ENCODE results near the gene MYBPC2. TPM values are rescaled to one million over a fixed set of nuclear protein-coding genes. Genes with fewer than 3 reads are reported as not detected.
"Not testable (repeated sequence)": the region's sequence is repeated elsewhere in the genome, so short reads cannot be mapped to it uniquely, and the experiment has no call there.

The MYBPC2 gene
- total RNA-seq, 2 donors from 2014 or later = not detected

GRCh38 chr19:50422397-50423278 lies 10.1 kb upstream of the MYBPC2 start:
- intact Hi-C loops (cut with DNase I) = no loop called here
- DNase-seq (no peak), ATAC-seq (no peak)

- DNase-seq = no peak
- intact Hi-C loops (cut with DNase I) = no loop called here
- ATAC-seq = no peak
Measured at GRCh38 chr19:50423279-50424113, 9.2 kb upstream of the MYBPC2 start.

GRCh38 chr19:50425581-50425980 lies 7.1 kb upstream of the MYBPC2 start:
- intact Hi-C loops (cut with DNase I) = no loop called here
- ATAC-seq (no peak), DNase-seq (no peak)

- intact Hi-C loops (cut with DNase I) = no loop called here
- DNase-seq = no peak
- ATAC-seq = no peak
Measured at GRCh38 chr19:50427318-50427925, 5.3 kb upstream of the MYBPC2 start.

- intact Hi-C loops (cut with DNase I) = no loop called here
- DNase-seq (peak; percentile 89), ATAC-seq (peak; percentile 70 to 72)
Measured at GRCh38 chr19:50427997-50428425, 4.7 kb upstream of the MYBPC2 start.

GRCh38 chr19:50428772-50429463 lies 3.8 kb upstream of the MYBPC2 start:
- DNase-seq = no peak
- no peak for ATAC-seq
- intact Hi-C loops (cut with DNase I) = no loop called here

- ATAC-seq = no peak
- intact Hi-C loops (cut with DNase I) = no loop called here
- no peak for DNase-seq
Measured at GRCh38 chr19:50430888-50431342, 1.8 kb upstream of the MYBPC2 start.

- intact Hi-C loops (cut with DNase I) = no loop called here
- DNase-seq (peak; percentile 84), ATAC-seq (peak; percentile 93 to 94)
Measured at GRCh38 chr19:50431343-50432220, 1.1 kb upstream of the MYBPC2 start.

GRCh38 chr19:50433201-50434180 lies 799 bp downstream of the MYBPC2 start:
- intact Hi-C loops (cut with DNase I) = no loop called here
- ATAC-seq (no peak), DNase-seq (no peak)

- intact Hi-C loops (cut with DNase I) = no loop called here
- ATAC-seq (no peak), DNase-seq (no peak)
Measured at GRCh38 chr19:50434525-50434924, 1.8 kb downstream of the MYBPC2 start.

- intact Hi-C loops (cut with DNase I) = no loop called here
- no peak for ATAC-seq
- no peak for DNase-seq
Measured at GRCh38 chr19:50435221-50435620, 2.5 kb downstream of the MYBPC2 start.

- ATAC-seq = no peak
- no peak for DNase-seq
- intact Hi-C loops (cut with DNase I) = no loop called here
Measured at GRCh38 chr19:50435627-50436026, 2.9 kb downstream of the MYBPC2 start.

GRCh38 chr19:50437862-50438449 lies 5.3 kb downstream of the MYBPC2 start:
- DNase-seq (no peak), ATAC-seq (no peak)
- intact Hi-C loops (cut with DNase I) = no loop called here

GRCh38 chr19:50439130-50439529 lies 6.4 kb downstream of the MYBPC2 start:
- ATAC-seq; intact Hi-C loops (cut with DNase I); DNase-seq: not testable (repeated sequence)

GRCh38 chr19:50444059-50444458 lies 11.4 kb downstream of the MYBPC2 start:
- no peak for ATAC-seq
- DNase-seq = no peak
- intact Hi-C loops (cut with DNase I) = no loop called here

- no peak for ATAC-seq
- no peak for DNase-seq
- intact Hi-C loops (cut with DNase I) = no loop called here
Measured at GRCh38 chr19:50447053-50447452, 14.4 kb downstream of the MYBPC2 start.

GRCh38 chr19:50447750-50448149 lies 15.1 kb downstream of the MYBPC2 start:
- ATAC-seq (no peak), DNase-seq (no peak)
- intact Hi-C loops (cut with DNase I) = no loop called here
